Lower leg skin (tissue), 4 donors: ENCODE results near the gene PRKAR1A. TPM values are rescaled to one million over a fixed set of nuclear protein-coding genes. Genes with fewer than 3 reads are reported as not detected.

Experiments
- DNase-seq, 2 donors: peaks; one replicate each; pipeline ENCODE4 v3.0.0-alpha.2; 2019; ENCODE audit warnings: low spot score in 2 of 2
- H3K4me3 ChIP-seq: fragments of 200-600 bp; sonication (generic); 2 replicates; pipeline ENCODE4 v1.5.1; 2017; ENCODE audit warnings: mild to moderate bottlenecking, low read depth; ENCODE audit not compliant: poor library complexity, severe bottlenecking
- CTCF ChIP-seq, 3 donors: fragments of 450-650 bp; IDR thresholded peaks; one replicate each; pipeline ENCODE4 v1.5.1; 2016; ENCODE audit warnings: antibody characterized with exemption in 3 of 3, mild to moderate bottlenecking in 3 of 3, moderate library complexity in 2 of 3
- POLR2A ChIP-seq, 2 donors: fragments of 450-650 bp; IDR thresholded peaks; one replicate each; pipeline ENCODE4 v1.6.1; 2016 to 2017; ENCODE audit warnings: antibody characterized with exemption in 2 of 2, mild to moderate bottlenecking in 1 of 2, moderate library complexity in 1 of 2
- WGBS, 2 donors: methylation state at CpG; one replicate each; pipeline ENCODE4 v1.1.5; 2018; 5-methylcytosine and 5-hydroxymethylcytosine counted together
- intact Hi-C: fragments of 100-400 bp; cut with DNase I; formaldehyde crosslinking; loops from one replicate; pipeline ENCODE4 v1.15.0; 2023; ENCODE audit warnings: low total_unique reads
- total RNA-seq, 4 donors: library from RNA; depleted of rRNA; stranded (reverse); fragments of >200 nt; gene quantifications; one replicate each; pipeline ENCODE4 v1.1.0, GENCODE V29; 2016

The PRKAR1A gene
- total RNA-seq, 4 donors from 2014 or later: 198 to 214 (median 207) TPM

GRCh38 chr17:68562736-68563135 lies 50.5 kb downstream of the PRKAR1A start:
- H3K4me3 ChIP-seq: no peak overlapping the region
- TF ChIP-seq CTCF (IDR thresholded peaks at IDR 0.05) (no peak), POLR2A (IDR thresholded peaks at IDR 0.05) (no peak)
- 84 to 88% methylated on average over 4 of the region's 4 CpGs for WGBS, 2 donors
- DNase-seq: no peak
- intact Hi-C loops: loop anchor here (10.0 kb wide), 1 partner anchor 192 kb away; no protein-coding TSS in a partner anchor

GRCh38 chr17:68564415-68565111 lies 52.3 kb downstream of the PRKAR1A start:
- TF ChIP-seq POLR2A (IDR thresholded peaks at IDR 0.05): no peak
- no peak for TF ChIP-seq CTCF (IDR thresholded peaks at IDR 0.05)
- intact Hi-C loops: loop anchor here (10.0 kb wide), 1 partner anchor 190 kb away; no protein-coding TSS in a partner anchor
- 59 to 60% methylated on average over 8 of the region's 8 CpGs for WGBS, 2 donors
- peak in 1 of 2 donors; percentile 30 for DNase-seq
- no peak overlapping the region for H3K4me3 ChIP-seq

DNA sequence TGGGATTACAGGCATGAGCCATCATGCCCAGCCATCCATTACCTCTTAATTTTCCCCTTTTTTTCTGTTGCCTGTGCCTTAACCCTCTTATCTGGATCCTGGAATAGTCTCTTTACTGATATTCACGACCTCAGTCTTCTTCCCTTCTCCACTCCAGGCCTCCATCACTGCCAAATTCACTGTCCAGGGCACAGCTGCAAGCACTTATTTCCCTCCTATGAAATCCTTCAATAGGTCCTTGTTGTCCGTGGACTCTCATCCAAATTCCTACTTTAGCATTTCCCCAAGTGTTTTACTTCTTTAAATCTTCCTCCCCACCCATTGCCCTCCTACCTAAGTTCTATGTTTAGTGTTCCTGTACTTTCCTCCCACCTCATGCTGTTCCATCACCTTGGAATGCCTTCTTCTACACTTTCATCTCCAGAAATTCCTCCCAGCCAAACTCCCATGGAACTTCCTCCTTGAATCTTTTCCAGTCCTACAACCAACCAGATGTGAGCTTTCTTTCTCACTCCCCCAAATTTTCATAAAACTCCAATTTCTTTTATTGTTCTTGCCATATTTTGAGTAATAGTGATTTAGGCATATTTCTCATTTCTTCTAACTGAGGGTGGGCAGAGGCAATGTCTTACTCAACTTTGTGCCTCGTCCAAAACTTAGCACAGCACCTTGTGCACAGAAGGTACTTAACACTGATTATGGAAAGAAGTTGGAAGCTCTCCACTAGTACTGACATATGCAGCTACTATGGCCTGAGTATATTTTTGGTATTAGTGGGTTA lies 53.6 kb downstream of the PRKAR1A start:
- TF ChIP-seq CTCF (IDR thresholded peaks at IDR 0.05): no peak
- no peak for TF ChIP-seq POLR2A (IDR thresholded peaks at IDR 0.05)
- no peak overlapping the region for H3K4me3 ChIP-seq
- intact Hi-C loops: loop anchor here (10.0 kb wide), 1 partner anchor 189 kb away; no protein-coding TSS in a partner anchor
- no peak for DNase-seq
- 57 to 68% methylated on average over 3 of the region's 3 CpGs for WGBS, 2 donors

DNA sequence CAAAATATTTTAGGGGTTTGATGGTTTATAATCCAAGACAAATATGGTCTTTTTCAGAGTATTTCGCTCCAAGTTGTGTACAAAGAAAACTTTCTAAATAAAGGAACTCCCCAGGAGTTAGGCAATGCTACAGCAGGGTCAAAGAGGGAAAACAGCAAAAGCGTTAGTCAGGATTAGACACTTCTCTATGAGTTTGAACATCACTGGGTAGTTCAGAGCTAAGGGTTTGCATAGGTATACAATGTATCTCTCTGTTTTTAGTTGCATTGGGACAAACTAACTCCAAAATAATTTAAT lies 54.2 kb downstream of the PRKAR1A start:
- intact Hi-C loops: loop anchor here (10.0 kb wide), 1 partner anchor 188 kb away; no protein-coding TSS in a partner anchor
- TF ChIP-seq POLR2A (IDR thresholded peaks at IDR 0.05): no peak
- no peak for TF ChIP-seq CTCF (IDR thresholded peaks at IDR 0.05)
- DNase-seq: no peak
- no peak overlapping the region for H3K4me3 ChIP-seq
- WGBS, 2 donors: 52 to 71% methylated on average over 2 of the region's 2 CpGs

DNA sequence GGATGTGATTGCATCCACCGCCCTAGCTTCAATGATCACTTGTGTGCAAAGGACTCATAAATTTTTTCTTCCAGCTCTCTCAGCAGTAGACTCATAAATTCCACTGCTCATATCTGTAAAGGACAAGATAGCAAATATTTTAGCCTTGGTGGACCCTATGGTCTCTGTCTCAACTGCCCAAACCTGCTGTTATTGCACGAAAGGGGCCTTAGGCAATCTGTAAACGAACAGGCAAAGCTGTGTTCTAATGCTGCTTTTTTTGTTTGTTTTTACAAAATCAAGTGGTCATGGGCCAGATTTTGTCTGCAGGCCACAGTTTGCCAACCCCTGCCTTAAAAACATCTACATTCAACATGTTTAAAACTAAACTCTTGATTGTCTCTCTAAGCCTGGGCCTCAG lies 54.8 kb downstream of the PRKAR1A start:
- TF ChIP-seq POLR2A (IDR thresholded peaks at IDR 0.05) (no peak), CTCF (IDR thresholded peaks at IDR 0.05) (no peak)
- H3K4me3 ChIP-seq: no peak overlapping the region
- no peak for DNase-seq
- intact Hi-C loops: loop anchor here (10.0 kb wide), 1 partner anchor 188 kb away; no protein-coding TSS in a partner anchor
- 76 to 80% methylated on average over 3 of the region's 3 CpGs for WGBS, 2 donors
